SH-SY5Y (cell line): ENCODE results near the gene GPR157.

ENCODE experiments used
- GATA2 ChIP-seq: IDR thresholded peaks from 2 replicates; pipeline ENCODE4 v1.6.1; 2011; ENCODE audit warnings: mild to moderate bottlenecking, low read depth, low read length
- GATA3 ChIP-seq: IDR thresholded peaks from 2 replicates; pipeline ENCODE4 v1.6.1; 2011; ENCODE audit warnings: low read depth, mild to moderate bottlenecking, low read length, moderate library complexity

GPR157 gene

DNA sequence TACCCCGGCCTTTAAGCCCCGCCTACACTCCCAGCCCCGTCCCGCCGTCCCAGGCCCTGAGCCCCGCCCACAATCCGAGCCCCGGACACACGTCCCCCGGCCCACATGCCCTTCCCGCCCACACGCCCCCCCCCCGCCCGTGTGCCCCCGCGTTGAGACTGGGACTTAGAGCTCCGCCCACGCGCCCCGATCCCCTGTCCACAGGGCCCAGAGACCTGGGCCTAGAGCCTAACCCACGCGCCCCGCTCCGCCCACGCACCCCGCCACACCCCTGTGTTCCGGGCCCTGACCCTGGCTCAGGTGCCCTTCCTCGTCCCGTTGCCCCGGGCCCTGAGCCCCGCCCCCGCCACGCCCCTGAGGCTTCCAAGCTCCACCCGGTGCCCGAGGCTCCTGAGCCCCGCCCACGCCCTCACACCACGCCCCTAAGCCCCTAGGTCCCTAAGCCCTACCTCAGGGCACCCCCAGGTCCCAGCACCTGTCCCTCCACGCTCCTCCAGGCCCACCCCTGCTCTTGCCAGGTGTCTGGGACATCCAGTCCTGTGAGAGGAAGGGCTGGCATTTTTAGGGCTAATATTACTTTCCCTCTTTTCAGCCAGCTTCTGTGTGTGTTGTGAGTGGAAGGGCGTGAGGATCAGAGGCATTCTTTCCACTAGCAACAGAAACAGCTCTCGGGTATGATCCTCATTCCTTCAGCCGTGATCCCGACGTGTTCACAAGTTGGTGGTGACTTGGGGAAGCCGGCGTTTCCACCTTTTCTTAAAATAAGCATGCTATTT is 552 bp upstream of the GPR157 start:
- TF ChIP-seq GATA3 (no peak), GATA2 (no peak)

DNA sequence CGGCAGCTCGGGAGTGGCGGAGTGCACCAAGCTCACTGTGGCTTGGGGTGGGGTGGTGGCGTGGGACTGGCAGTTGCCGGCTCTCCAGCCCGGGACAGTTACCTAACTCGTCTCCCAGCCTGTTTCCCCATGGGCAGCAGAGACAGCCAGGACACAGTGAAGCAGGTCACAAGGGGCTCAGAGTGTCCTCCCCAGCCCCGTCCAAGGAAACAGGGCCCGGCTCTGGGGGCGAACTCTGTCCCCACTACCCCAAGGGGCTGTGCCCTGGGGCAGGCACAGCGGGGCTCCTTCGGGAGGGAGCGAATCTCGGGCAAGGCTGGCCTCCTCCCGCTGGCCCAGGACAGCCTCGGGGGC is 759 bp downstream of the GPR157 start:
- TF ChIP-seq GATA3 (no peak), GATA2 (no peak)

DNA sequence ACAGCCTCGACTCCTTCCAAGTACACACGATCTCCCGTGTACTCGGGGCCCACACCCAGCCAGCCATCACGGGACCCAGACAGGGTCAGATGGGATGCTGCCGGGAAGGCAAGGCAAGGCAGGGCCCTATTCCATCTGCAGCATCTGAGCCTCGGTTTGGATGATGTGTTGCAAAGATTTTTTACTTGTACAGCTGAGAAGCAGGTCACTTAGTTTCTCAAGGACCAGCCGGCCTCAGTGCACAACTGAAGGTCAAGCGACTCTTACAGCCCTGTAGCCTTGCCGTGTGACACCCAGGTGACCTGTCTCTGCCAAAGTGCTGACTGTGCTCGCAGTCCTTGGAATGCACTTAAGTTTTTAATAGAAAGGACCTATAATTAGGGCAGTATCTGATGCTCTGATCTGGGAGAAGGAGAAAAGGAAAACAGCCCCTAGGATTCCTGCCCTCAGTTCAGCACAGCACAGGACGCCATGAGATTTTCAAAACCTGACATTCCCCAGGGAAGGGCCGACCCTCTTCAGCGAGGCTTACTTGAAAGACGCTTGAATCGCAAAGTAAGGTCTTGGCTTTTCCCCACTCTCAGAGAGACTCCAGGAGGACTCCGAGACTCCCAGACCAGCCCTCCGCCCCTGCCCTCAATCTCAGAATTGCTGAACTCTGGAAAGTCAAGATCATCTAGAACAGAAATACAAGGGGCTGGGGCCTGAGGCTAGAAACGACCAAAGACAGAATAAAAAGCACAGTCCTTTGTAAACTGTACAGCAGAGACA is 1.3 kb downstream of the GPR157 start:
- TF ChIP-seq GATA3 (no peak), GATA2 (no peak)

DNA sequence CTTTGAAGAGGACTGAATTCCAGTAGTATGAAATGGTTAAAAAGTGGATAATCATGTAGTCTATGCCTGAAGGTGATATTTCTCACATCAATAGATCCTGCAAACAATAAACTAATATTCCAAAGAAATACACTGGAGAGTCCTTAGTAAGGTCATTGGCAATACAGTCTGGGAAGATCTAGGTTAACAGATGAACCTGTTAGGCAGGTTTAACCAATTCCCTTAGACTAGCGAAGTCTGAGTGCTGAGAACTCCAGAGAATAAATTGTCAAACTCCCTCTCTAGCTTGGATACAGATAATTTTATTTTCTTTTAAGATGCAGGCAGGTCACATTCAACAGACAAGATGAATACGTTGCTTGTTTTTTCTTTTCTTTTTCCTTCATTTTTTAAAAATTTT is 2.4 kb downstream of the GPR157 start:
- no peak for TF ChIP-seq GATA3
- TF ChIP-seq GATA2 = no peak

DNA sequence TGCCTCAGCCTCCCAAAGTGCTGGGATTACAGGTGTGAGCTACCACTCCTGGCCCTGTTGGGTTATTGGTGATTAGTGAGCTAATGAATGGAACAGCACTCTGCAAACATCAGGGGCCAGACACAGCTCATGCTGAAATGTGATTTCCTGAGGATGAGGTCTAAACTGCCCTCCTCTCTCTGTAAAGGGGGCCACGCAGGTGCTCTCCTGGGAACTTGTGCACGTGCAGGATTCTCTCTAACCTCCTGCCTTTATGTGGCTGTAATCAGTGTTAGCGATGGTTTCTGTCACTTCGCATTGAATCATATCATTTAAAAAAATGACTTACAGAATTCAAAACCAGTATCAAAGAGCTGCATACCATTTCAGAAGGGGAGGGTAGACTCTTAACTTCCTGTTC is 3.6 kb downstream of the GPR157 start:
- no peak for TF ChIP-seq GATA2
- TF ChIP-seq GATA3 = no peak

DNA sequence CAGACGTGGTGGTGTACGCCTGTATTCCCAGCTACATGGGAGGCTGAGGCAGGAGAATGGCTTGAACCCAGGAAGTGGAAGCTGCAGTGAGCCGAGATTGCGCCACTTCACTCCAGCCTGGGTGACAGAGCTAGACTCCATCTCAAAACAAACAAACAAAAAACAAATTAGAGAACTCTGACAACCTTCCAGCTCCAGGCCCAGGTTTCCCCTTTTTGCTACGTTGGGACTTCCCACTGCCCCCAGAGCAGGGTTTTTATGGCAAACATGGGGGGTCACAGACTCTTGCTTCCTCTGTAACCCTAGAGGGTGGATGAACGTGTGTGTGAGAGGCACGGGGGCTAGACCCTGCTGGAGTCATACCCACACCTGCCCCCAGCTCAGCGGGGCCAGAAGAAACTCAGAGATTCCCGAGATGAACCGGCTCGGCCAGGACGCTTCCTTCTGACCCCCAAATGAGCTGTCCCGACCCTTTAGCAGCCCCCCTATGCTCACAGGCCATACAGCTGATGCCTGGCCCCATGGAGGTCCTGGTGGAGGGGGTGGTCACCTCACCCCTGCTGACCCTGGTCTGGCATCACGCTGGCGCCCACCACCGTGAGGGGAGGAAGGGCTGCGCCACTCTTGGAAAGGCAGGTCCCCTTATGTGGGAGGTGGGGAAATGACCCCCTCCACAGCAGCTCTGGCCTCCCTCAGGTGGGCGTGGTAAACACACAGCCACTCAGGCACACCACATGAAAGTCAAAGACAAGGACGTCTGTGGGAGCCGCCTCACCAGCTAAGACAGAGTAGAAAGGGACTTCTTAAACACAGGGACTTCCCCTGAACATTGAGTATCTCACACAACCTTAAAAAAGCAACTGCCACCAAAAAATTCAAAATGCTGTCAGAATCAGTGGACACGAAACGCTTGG is 7.1 kb downstream of the GPR157 start:
- no peak for TF ChIP-seq GATA3
- no peak for TF ChIP-seq GATA2

DNA sequence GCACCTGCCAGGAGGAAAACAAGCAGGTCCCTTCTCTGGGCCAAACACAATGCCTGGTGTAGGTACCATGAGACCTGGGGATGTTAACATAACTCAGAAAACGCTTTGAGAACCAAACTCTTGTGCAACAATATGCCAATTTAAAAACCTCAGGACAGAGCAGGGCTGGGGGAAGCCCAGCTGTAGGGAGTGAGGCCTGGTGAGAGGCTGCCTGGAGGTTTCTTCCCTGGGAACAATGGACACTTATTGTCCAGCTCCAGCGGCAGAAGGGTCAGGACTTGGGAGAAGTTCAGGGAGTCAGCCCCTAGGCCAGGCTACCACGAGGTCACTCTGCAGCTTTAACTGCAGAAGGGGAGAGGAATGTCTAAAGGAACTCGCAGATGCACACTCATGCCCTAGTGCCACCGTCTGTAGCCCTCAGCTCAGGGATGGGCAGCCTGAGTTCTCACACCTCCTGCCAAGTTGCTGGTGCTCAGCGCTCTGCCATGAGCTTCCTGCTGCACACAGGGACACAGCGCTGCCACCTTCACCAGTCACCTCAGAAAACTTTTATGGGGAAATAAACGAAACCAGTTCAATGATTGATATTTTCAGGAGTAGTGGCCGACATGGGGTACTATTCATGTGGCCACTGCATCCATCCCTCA is 8.5 kb downstream of the GPR157 start:
- TF ChIP-seq GATA3 (no peak), GATA2 (no peak)

DNA sequence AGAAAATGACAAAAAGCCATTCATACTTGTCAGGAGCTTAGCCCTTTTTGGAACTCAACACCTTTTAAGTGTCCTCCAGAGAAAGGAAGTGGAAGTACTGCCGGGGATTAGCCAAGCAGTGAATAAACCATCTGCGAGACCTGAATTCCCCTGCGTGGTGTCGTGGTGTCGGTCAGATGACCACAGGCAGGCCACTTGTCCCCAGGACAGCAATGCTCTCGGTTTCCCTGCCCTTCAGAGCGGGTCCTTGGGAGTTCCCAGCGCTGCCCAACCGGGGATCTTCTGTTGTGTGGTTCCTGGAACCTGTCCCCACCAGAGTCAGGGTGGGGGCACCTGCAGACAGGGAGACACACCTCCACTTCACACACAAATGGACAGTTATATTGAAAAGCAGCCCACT is 9.2 kb downstream of the GPR157 start:
- TF ChIP-seq GATA3 = no peak
- no peak for TF ChIP-seq GATA2

DNA sequence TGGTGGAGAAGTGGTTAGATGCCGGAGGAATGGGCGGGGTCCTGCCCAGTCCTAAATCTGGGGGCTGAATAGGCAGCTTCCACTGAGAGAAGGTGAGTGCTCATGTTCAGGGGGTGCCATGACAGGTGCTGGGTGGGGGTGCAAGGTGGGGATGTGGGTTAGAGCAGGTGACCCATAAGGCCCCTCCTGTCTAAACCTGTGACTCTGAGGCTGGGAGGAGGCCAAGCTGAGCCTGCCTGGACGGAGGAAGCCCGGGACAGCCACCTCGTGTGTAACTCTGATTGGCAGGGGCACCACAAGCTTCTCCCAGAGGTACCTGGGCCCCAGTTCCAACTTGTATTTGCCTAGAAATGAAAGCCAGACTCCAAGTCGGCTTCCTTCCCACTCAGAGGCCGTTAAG is 10.7 kb downstream of the GPR157 start:
- TF ChIP-seq GATA2 (no peak), GATA3 (no peak)

DNA sequence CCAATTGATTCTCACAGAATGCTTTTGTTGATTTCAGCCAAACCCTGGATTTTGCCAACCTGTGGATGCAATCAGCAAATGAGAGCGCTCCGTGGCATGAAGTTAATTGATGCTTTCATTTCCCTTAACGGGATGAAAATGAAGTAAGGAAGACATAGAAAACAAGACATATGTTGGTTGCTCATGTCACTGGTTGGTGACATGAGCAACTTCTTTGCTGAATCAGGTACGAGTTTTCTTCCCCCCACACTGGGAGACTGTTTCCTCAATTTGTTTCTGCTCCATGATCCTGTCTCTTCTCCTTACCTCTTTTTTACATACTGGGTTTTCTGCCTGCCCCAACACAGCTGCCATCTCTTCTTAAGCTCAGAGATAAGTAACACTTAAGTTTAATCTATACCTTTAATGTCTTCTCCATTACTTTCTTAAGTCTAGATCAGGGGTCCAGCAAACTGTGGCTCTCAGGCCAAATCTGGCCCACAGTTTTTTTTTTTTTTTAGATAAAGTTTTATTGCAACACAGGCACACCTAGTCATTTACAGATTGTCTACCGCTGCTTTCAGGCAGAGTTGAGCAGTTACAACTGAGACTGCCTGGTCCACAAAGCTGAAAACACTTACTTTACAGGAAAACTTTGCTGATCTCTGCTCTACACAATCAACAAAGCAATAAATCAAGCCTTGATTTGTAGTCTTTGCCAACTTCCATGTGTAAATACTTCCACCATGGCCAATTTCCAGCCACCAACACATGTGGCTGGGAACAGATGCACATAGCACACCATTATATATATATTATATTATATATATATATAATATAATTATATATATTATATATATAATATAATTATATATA is 13.3 kb downstream of the GPR157 start:
- no peak for TF ChIP-seq GATA3
- no peak for TF ChIP-seq GATA2

DNA sequence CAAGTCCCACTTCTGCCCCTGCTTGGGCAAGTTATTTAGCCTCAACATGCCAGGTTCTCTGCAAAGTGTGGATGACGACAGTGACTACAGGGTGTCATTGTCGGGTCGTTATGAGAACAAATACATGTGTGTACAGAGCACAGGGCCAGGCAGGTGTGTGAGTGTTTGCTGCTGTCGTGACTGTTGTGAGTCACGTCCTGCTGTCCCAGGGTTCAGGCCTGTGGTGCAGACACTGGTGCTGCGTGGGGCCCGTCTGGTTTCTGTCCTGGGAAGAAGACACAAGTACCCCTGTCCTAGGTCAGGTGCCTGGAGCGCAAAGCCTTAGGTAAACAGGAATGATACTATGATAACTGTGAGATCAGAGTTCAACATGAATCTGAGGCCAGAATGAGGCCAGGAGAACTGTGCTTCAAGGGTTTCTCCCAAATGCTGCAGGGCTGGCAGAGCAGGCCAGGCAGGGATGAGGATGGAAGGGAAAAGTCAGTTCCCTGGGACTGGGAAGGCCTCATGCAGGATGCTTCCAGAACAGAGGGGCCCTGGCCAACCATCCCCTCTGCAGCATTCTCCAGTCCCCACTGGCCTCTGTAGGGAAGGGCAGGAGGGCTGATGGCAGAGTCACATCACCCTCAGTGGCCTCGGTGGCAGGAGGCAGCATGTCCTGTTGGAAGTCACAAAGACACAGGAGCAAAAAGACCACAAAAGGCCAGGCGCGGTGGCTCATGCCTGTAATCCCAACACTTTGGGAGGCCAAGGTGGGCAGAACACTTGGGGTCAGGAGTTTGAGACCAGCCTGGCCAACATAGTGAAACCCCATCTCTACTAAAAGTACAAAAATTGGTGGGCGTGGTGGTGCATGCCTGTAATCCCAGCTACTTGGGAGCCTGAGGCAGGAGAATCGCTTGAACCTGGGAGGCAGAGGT is 15.7 kb downstream of the GPR157 start:
- TF ChIP-seq GATA2 (no peak), GATA3 (no peak)

DNA sequence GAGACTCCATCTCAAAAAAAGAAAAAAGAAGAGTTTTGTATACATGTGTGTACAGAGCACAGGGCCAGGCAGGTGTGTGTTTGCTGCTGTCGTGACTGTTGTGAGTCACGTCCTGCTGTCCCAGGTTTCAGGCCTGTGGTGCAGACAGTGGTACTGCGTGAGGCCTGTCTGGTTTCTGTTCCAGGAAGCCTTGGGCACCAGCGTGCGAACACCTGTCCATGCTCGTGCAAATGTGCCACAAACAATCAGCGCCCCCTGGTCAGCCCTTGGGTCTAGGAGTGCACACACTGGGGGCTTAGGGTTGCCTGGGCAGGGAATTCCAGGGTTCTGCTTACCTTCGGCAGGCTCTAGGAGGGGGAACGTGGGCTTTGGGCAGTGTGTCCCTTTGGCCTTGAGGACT is 16.9 kb downstream of the GPR157 start:
- TF ChIP-seq GATA2 = no peak
- TF ChIP-seq GATA3 = no peak

DNA sequence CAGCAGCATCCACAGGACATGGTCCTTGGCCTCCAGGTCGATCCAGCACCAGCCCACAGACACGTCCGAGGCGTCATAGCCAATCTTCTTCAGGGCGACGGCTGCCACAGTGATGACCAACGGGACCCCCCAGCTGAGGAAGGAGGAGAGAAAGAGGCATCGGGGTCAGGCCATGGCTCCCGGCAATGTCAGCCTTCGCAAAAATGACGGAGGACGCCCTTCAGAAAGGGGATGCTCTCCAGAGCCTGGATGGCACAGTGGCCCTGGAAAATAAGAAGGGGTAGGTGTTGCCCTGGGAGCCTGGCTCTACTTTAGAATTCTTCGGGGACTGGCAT is 17.6 kb downstream of the GPR157 start:
- TF ChIP-seq GATA3 (no peak), GATA2 (no peak)
